Lower lobe of right lung (tissue), 2 donors: ENCODE results near the gene MYCT1. TPM values are rescaled to one million over a fixed set of nuclear protein-coding genes. Genes with fewer than 3 reads are reported as not detected.

Source experiments
- ATAC-seq, 2 donors: fragments of 200-7000 bp; cut with Tn5 transposase; one replicate each; pipeline ENCODE4 v1.9.1; 2020 to 2022; ENCODE audit warnings: mild to moderate bottlenecking in 2 of 2, moderate library complexity in 2 of 2
- DNase-seq: peaks from one replicate; pipeline ENCODE4 v3.0.0-alpha.2; 2020
- H3K27ac ChIP-seq: fragments of 200-600 bp; one replicate; pipeline ENCODE4 v1.8.0; 2022
- H3K27me3 ChIP-seq: fragments of 200-600 bp; one replicate; pipeline ENCODE4 v1.8.0; 2022; ENCODE audit warnings: low read depth
- H3K36me3 ChIP-seq: fragments of 200-600 bp; one replicate; pipeline ENCODE4 v1.8.0; 2022; ENCODE audit warnings: mild to moderate bottlenecking
- H3K4me1 ChIP-seq: fragments of 200-600 bp; one replicate; pipeline ENCODE4 v1.8.0; 2022
- H3K4me3 ChIP-seq: fragments of 200-600 bp; one replicate; pipeline ENCODE4 v1.8.0; 2022; ENCODE audit warnings: mild to moderate bottlenecking
- H3K9me3 ChIP-seq: fragments of 200-600 bp; one replicate; pipeline ENCODE4 v1.8.0; 2022
- CTCF ChIP-seq: fragments of 200-600 bp; IDR thresholded peaks from one replicate; pipeline ENCODE4 v1.8.0; 2022; ENCODE audit warnings: antibody characterized with exemption, mild to moderate bottlenecking
- intact Hi-C: fragments of 100-400 bp; cut with DNase I; formaldehyde crosslinking; loops from one replicate; pipeline ENCODE4 v1.11.0; 2022
- total RNA-seq: library from RNA; stranded (reverse); fragmentation: NEBNext Ultra II Directional; extraction: Animal tissue kit (Norgen Biotek cat#: 25700); gene quantifications from one replicate; pipeline ENCODE4 v1.2.1, GENCODE V29; 2021
- donor health status: DM: no; HTN: yes; CAD: no; lungs with severe emphysema.

MYCT1 gene
- total RNA-seq, 1 donor from 2014 or later: 18.0 TPM

GRCh38 chr6:152750694-152751093, 53.0 kb downstream of the MYCT1 start, which contains the start of gene VIP:
Gene VIP (plus strand): TSS chr6:152750797. CDS start chr6:152752178, 1,381 bp downstream.
- H3K9me3 ChIP-seq: no peaks in the 10 kb centered on the region
- no peak for TF ChIP-seq CTCF
- H3K27me3 ChIP-seq: no peaks in the 10 kb centered on the region
- DNase-seq (no peak), ATAC-seq (no peak)
- H3K4me1 ChIP-seq: no peaks in the 10 kb centered on the region
- no peak within 1 kb of the TSS for H3K27ac ChIP-seq
- intact Hi-C loops: no loop called here
- no peaks in the 10 kb centered on the region for H3K36me3 ChIP-seq
- H3K4me3 ChIP-seq: no peak within 1 kb of the TSS

- ATAC-seq (no peak), DNase-seq (no peak)
- Histone ChIP-seq H3K36me3 (no peaks in the 10 kb centered on the region), H3K27me3 (no peaks in the 10 kb centered on the region), H3K4me1 (no peaks in the 10 kb centered on the region), H3K9me3 (no peaks in the 10 kb centered on the region), H3K4me3 (no peak overlapping the region), H3K27ac (no peak overlapping the region)
- intact Hi-C loops: no loop called here
- TF ChIP-seq CTCF: no peak
Observed at GRCh38 chr6:152765331-152765730, 67.6 kb downstream of the MYCT1 start.

GRCh38 chr6:152769159-152769558, 71.5 kb downstream of the MYCT1 start:
- TF ChIP-seq CTCF: no peak
- Histone ChIP-seq H3K4me1 (no peaks in the 10 kb centered on the region), H3K36me3 (no peaks in the 10 kb centered on the region), H3K27me3 (no peaks in the 10 kb centered on the region), H3K4me3 (no peak overlapping the region), H3K27ac (no peak overlapping the region), H3K9me3 (no peaks in the 10 kb centered on the region)
- DNase-seq: no peak
- no peak for ATAC-seq
- intact Hi-C loops: no loop called here

GRCh38 chr6:152769993-152770392, 72.3 kb downstream of the MYCT1 start:
- DNase-seq (no peak), ATAC-seq (no peak)
- Histone ChIP-seq H3K27ac (no peak overlapping the region), H3K36me3 (no peaks in the 10 kb centered on the region), H3K4me1 (no peaks in the 10 kb centered on the region), H3K27me3 (no peaks in the 10 kb centered on the region), H3K9me3 (no peaks in the 10 kb centered on the region), H3K4me3 (no peak overlapping the region)
- intact Hi-C loops: no loop called here
- no peak for TF ChIP-seq CTCF

GRCh38 chr6:152771061-152771687, 73.5 kb downstream of the MYCT1 start:
- DNase-seq: no peak
- Histone ChIP-seq H3K36me3 (no peaks in the 10 kb centered on the region), H3K4me1 (no peaks in the 10 kb centered on the region), H3K27ac (no peak overlapping the region), H3K9me3 (no peaks in the 10 kb centered on the region), H3K4me3 (no peak overlapping the region), H3K27me3 (no peaks in the 10 kb centered on the region)
- intact Hi-C loops: no loop called here
- ATAC-seq: no peak
- no peak for TF ChIP-seq CTCF

Other genes starting within 250 kb of the MYCT1 start
- gene SYNE1, start 60.5 kb upstream of the MYCT1 start, total RNA-seq: 166 TPM
- gene VIP, start 52.9 kb downstream of the MYCT1 start, total RNA-seq: 1.5 TPM